ENCODE results near the gene WNT8B. TPM values are rescaled to one million over a fixed set of nuclear protein-coding genes. Genes with fewer than 3 reads are reported as not detected.

Gene WNT8B
- total RNA-seq, 4 donors from 2014 or later = not detected

GRCh38 chr10:100468978-100469377 is 6.2 kb downstream of the WNT8B start:
- DNase-seq = no peak
- Histone ChIP-seq H3K27ac (no peak overlapping the region), H3K36me3 (no peaks in the 10 kb centered on the region), H3K4me3 (no peak overlapping the region), H3K9me3 (no peaks in the 10 kb centered on the region), H3K27me3 (peaks cover 40% of the 10 kb centered on the region), H3K4me1 (no peaks in the 10 kb centered on the region)
- intact Hi-C loops (cut with DNase I; ENCODE audit: low total_unique reads) (no loop called here), in situ Hi-C loops (cut with MboI; ENCODE audit: low pct_ligation_motif_present in 1 of 4, low pct_unique_long_range_greater_than_20kb in 1 of 4, low sequenced_read_pairs in 3 of 4) (no loop called here)
- no peak for TF ChIP-seq CTCF (IDR thresholded peaks at IDR 0.05)
- TF ChIP-seq POLR2A (IDR thresholded peaks at IDR 0.05) = no peak
- TF ChIP-seq EP300 (IDR thresholded peaks at IDR 0.05; ENCODE audit: low read depth) = no peak
- TF ChIP-seq POLR2AphosphoS5 (IDR thresholded peaks at IDR 0.05) = no peak

GRCh38 chr10:100469756-100470155 is 6.9 kb downstream of the WNT8B start:
- Histone ChIP-seq H3K4me1 (no peaks in the 10 kb centered on the region), H3K4me3 (no peak overlapping the region), H3K9me3 (no peaks in the 10 kb centered on the region), H3K27ac (no peak overlapping the region), H3K36me3 (no peaks in the 10 kb centered on the region), H3K27me3 (peaks cover 38% of the 10 kb centered on the region)
- in situ Hi-C loops (cut with MboI; ENCODE audit: low pct_ligation_motif_present in 1 of 4, low pct_unique_long_range_greater_than_20kb in 1 of 4, low sequenced_read_pairs in 3 of 4) (no loop called here), intact Hi-C loops (cut with DNase I; ENCODE audit: low total_unique reads) (no loop called here)
- no peak for DNase-seq
- 80 to 82% methylated on average over 1 of the region's 1 CpG for WGBS, 2 donors (ENCODE audit: low coverage in 1 of 2)
- TF ChIP-seq POLR2AphosphoS5 (IDR thresholded peaks at IDR 0.05) (no peak), EP300 (IDR thresholded peaks at IDR 0.05; ENCODE audit: low read depth) (no peak), CTCF (IDR thresholded peaks at IDR 0.05) (no peak), POLR2A (IDR thresholded peaks at IDR 0.05) (no peak)

GRCh38 chr10:100470367-100470766 is 7.6 kb downstream of the WNT8B start:
- Histone ChIP-seq H3K36me3 (no peaks in the 10 kb centered on the region), H3K9me3 (no peaks in the 10 kb centered on the region), H3K4me1 (no peaks in the 10 kb centered on the region), H3K4me3 (no peak overlapping the region), H3K27ac (no peak overlapping the region), H3K27me3 (peaks cover 40% of the 10 kb centered on the region)
- in situ Hi-C loops (cut with MboI; ENCODE audit: low pct_ligation_motif_present in 1 of 4, low pct_unique_long_range_greater_than_20kb in 1 of 4, low sequenced_read_pairs in 3 of 4) (no loop called here), intact Hi-C loops (cut with DNase I; ENCODE audit: low total_unique reads) (no loop called here)
- TF ChIP-seq POLR2A (IDR thresholded peaks at IDR 0.05) = no peak
- TF ChIP-seq EP300 (IDR thresholded peaks at IDR 0.05; ENCODE audit: low read depth) = no peak
- no peak for TF ChIP-seq CTCF (IDR thresholded peaks at IDR 0.05)
- TF ChIP-seq POLR2AphosphoS5 (IDR thresholded peaks at IDR 0.05) = no peak
- no peak for DNase-seq
- 60 to 84% methylated on average over 2 to 3 of the region's 3 CpGs for WGBS, 2 donors (ENCODE audit: low coverage in 1 of 2)

- Histone ChIP-seq H3K4me3 (no peak overlapping the region), H3K27me3 (peaks cover 61% of the 10 kb centered on the region), H3K4me1 (peaks cover 9 to 24% (median 15%) of the 10 kb centered on the region in 4 donors), H3K36me3 (no peaks in the 10 kb centered on the region), H3K27ac (no peak overlapping the region), H3K9me3 (no peaks in the 10 kb centered on the region)
- no peak for TF ChIP-seq EP300 (IDR thresholded peaks at IDR 0.05; ENCODE audit: low read depth)
- in situ Hi-C loops (cut with MboI; ENCODE audit: low pct_ligation_motif_present in 1 of 4, low pct_unique_long_range_greater_than_20kb in 1 of 4, low sequenced_read_pairs in 3 of 4) = no loop called here
- 22 to 24% methylated on average over 3 to 5 of the region's 5 CpGs for WGBS, 2 donors (ENCODE audit: low coverage in 1 of 2)
- DNase-seq = no peak
- intact Hi-C loops (cut with DNase I; ENCODE audit: low total_unique reads) = no loop called here
Measured at GRCh38 chr10:100477970-100478369, 15.2 kb downstream of the WNT8B start.

- H3K27ac ChIP-seq = no peak overlapping the region
- no peak for TF ChIP-seq POLR2AphosphoS5 (IDR thresholded peaks at IDR 0.05)
- TF ChIP-seq EP300 (IDR thresholded peaks at IDR 0.05; ENCODE audit: low read depth) = no peak
- TF ChIP-seq CTCF (IDR thresholded peaks at IDR 0.05) = no peak
- no peak for TF ChIP-seq POLR2A (IDR thresholded peaks at IDR 0.05)
- intact Hi-C loops (cut with DNase I; ENCODE audit: low total_unique reads) = no loop called here
- no peak for DNase-seq
- peaks cover 9 to 27% (median 17%) of the 10 kb centered on the region in 4 donors for H3K4me1 ChIP-seq
- peaks cover 61% of the 10 kb centered on the region for H3K27me3 ChIP-seq
- 4 to 12% methylated on average over 4 of the region's 4 CpGs for WGBS, 2 donors (ENCODE audit: low coverage in 1 of 2)
- no peak overlapping the region for H3K4me3 ChIP-seq
- in situ Hi-C loops (cut with MboI; ENCODE audit: low pct_ligation_motif_present in 1 of 4, low pct_unique_long_range_greater_than_20kb in 1 of 4, low sequenced_read_pairs in 3 of 4) = no loop called here
- H3K36me3 ChIP-seq = no peaks in the 10 kb centered on the region
- H3K9me3 ChIP-seq = no peaks in the 10 kb centered on the region
Measured at GRCh38 chr10:100479037-100479436, 16.2 kb downstream of the WNT8B start.
